Prostate gland (tissue), 2 donors: ENCODE measurements around the gene GTF3C2. TPM values are rescaled to one million over a fixed set of nuclear protein-coding genes. Genes with fewer than 3 reads are reported as not detected.
"Not testable (repeated sequence)": the region's sequence is repeated elsewhere in the genome, so short reads cannot be mapped to it uniquely, and the experiment has no call there.

Source experiments
- DNase-seq: peaks from one replicate; pipeline ENCODE4 v3.0.0-alpha.2; 2019; ENCODE audit warnings: low spot score
- H3K27ac ChIP-seq, 2 donors: fragments of 200-600 bp; sonication (generic); 2 replicates each; pipeline ENCODE4 v1.5.1; 2017 to 2019
- H3K27me3 ChIP-seq: fragments of 200-600 bp; sonication (generic); replicated peaks from 2 replicates; pipeline ENCODE4 v1.5.1; 2019; ENCODE audit not compliant: insufficient read depth
- H3K36me3 ChIP-seq, 2 donors: fragments of 200-600 bp; sonication (generic); 1 replicate in 1 of 2; 2 replicates in 1 of 2; pipeline versions ENCODE4 v1.5.1 to v1.8.1; 2017 to 2019
- H3K4me1 ChIP-seq: fragments of 200-600 bp; sonication (generic); replicated peaks from 2 replicates; pipeline ENCODE4 v1.5.1; 2019
- H3K4me3 ChIP-seq, 2 donors: fragments of 200-600 bp; sonication (generic); 2 replicates each; pipeline ENCODE4 v1.5.1; 2017 to 2019
- H3K9me3 ChIP-seq: fragments of 200-600 bp; sonication (generic); 2 replicates; pipeline ENCODE4 v1.5.1; 2017
- POLR2A ChIP-seq: fragments of 450-650 bp; IDR thresholded peaks from one replicate; pipeline ENCODE4 v1.6.1; 2016; ENCODE audit warnings: antibody characterized with exemption, mild to moderate bottlenecking
- POLR2AphosphoS5 ChIP-seq: sonication (generic); formaldehyde crosslinking; IDR thresholded peaks from one replicate; pipeline ENCODE4 v1.6.1; 2017; ENCODE audit warnings: antibody characterized with exemption
- WGBS: methylation state at CpG from one replicate; pipeline ENCODE4 v1.1.5; 2018; 5-methylcytosine and 5-hydroxymethylcytosine counted together
- intact Hi-C: fragments of 100-400 bp; cut with DNase I; formaldehyde crosslinking; loops from one replicate; pipeline ENCODE4 v1.14.2; 2022
- total RNA-seq, 2 donors: library from RNA; depleted of rRNA; stranded (reverse); fragments of >200 nt; gene quantifications; one replicate each; pipeline ENCODE4 v1.1.0, GENCODE V29; 2016
- TF ChIP-seq, protein P1 (sequence below), 4 experiments: fragments of 200-600 bp in 2 of 4; fragments of 450-650 bp in 2 of 4; sonication (generic) in 2 of 4; IDR thresholded peaks; 1 replicate in 3 of 4; 2 replicates in 1 of 4; pipeline ENCODE4 v1.5.1; 2016 to 2019; ENCODE audit warnings: antibody characterized with exemption in 4 of 4, mild to moderate bottlenecking in 2 of 4, moderate library complexity in 2 of 4

Gene GTF3C2
- total RNA-seq, 2 donors from 2014 or later = 41.2 to 66.1 TPM

DNA sequence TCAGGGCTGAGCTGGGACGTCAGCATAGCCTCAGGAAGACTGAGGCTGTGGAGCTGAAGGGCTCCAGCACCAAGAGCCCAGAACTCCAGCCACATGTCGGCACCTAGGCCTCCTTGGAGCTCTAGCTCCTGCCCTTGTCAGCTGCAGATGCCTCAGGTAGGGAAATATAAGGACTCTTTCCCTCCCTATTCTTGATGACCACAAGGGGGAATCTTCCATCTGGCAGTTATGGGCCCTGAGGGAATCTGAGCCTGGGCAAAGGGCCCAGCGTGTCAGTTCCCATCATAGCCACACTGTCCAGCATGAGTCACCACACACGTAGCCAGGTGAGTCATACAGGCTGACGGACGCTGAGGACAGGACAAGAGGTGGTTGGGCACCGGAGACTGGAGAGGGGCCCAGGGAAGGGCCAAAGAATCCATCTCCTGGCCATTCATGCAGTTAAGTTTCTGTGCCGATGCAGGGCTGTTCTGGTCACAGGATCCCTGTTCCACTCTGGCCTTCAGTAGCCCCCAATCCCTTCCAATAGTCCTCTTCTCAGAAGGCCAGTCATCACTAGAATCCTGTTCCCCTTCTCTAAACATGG lies 35.5 kb downstream of the GTF3C2 start:
- Histone ChIP-seq H3K36me3 (no peaks in the 10 kb centered on the region), H3K27me3 (no peaks in the 10 kb centered on the region), H3K27ac (peak overlapping the region; percentile 17 to 71), H3K4me3 (no peak overlapping the region), H3K9me3 (no peaks in the 10 kb centered on the region), H3K4me1 (peaks cover 10% of the 10 kb centered on the region)
- DNase-seq = peak; percentile 80
- intact Hi-C loops = loop anchor here (5.0 kb wide), 1 partner anchor 36 kb away; the partner anchor contains the start of gene GTF3C2
- 36% methylated on average over 8 of the region's 8 CpGs for WGBS
- TF ChIP-seq POLR2AphosphoS5 (peak; percentile 95), POLR2A (peak; percentile 62)
- TF ChIP-seq, protein P1, sequence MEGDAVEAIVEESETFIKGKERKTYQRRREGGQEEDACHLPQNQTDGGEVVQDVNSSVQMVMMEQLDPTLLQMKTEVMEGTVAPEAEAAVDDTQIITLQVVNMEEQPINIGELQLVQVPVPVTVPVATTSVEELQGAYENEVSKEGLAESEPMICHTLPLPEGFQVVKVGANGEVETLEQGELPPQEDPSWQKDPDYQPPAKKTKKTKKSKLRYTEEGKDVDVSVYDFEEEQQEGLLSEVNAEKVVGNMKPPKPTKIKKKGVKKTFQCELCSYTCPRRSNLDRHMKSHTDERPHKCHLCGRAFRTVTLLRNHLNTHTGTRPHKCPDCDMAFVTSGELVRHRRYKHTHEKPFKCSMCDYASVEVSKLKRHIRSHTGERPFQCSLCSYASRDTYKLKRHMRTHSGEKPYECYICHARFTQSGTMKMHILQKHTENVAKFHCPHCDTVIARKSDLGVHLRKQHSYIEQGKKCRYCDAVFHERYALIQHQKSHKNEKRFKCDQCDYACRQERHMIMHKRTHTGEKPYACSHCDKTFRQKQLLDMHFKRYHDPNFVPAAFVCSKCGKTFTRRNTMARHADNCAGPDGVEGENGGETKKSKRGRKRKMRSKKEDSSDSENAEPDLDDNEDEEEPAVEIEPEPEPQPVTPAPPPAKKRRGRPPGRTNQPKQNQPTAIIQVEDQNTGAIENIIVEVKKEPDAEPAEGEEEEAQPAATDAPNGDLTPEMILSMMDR (IDR thresholded peaks at IDR 0.05) = peak; percentile 22 to 71 (median 50)

DNA sequence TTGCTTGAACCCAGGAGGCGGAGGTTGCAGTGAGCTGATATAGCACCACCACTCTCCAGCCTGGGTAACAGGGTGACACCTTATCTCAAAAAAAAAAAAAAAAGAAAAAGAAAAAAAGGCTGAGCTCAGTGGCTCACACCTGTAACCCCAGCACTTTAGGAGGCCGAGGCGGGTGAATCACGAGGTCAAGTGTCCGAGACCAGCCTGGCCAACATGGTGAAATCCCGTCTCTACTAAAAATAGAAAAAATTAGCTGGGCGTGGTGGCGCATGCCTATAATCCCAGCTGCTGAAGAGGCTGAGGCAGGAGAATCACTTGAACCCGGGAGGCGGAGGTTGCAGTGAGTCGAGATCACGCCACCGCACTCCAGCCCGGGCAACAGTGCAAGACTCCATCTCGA lies 36.7 kb downstream of the GTF3C2 start:
- 94% methylated on average over 15 of the region's 15 CpGs for WGBS
- intact Hi-C loops = loop anchor here (5.0 kb wide), 1 partner anchor 37 kb away; the partner anchor contains the start of gene GTF3C2
- not testable (repeated sequence) for H3K27ac ChIP-seq, H3K27me3 ChIP-seq, H3K9me3 ChIP-seq, H3K36me3 ChIP-seq, H3K4me3 ChIP-seq, DNase-seq
- peaks cover 10% of the 10 kb centered on the region for H3K4me1 ChIP-seq

DNA sequence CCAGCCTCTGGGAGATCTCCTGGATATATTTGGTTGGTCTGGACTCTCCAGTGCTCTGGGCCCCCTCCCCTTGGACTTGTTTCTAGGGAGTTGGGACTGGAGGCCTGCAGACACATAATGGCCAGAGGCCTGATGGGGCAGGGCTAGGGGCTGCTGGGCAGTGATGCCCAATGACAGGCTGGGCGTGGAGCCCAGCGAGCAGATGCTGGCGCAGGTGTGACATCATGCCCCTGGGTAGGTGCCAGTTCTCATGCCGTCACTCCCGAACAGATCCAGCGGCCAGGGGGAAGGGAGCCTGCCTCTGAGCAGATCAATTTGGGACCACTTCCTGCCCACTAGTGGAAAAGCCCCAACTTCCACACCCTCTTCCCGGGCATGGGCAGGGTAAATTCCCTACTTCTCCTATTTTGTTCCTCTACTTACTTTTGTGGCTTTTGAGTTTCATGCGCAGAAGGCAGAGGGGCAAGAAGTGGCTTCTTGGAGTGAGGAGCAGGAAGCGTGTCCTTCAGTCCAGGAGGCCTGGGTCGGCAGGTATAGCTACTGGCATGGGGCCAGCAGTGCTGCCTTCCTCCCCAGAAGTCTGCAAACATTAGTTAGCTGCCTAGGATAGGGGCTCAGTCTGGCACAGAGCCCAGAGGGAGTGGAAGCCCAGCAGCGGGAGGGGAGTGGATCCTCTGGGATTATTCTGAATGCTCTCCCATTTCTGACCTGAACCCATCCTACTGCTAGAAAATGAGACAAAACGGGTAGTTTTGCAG lies 39.7 kb downstream of the GTF3C2 start:
- TF ChIP-seq POLR2A = no peak
- no peak for TF ChIP-seq POLR2AphosphoS5
- TF ChIP-seq, protein P1 (IDR thresholded peaks at IDR 0.05) = no peak
- intact Hi-C loops = no loop called here
- DNase-seq = no peak
- Histone ChIP-seq H3K9me3 (no peaks in the 10 kb centered on the region), H3K36me3 (no peaks in the 10 kb centered on the region), H3K4me3 (no peak overlapping the region), H3K27ac (no peak overlapping the region), H3K4me1 (peaks cover 4% of the 10 kb centered on the region), H3K27me3 (no peaks in the 10 kb centered on the region)
- 63% methylated on average over 12 of the region's 12 CpGs for WGBS

DNA sequence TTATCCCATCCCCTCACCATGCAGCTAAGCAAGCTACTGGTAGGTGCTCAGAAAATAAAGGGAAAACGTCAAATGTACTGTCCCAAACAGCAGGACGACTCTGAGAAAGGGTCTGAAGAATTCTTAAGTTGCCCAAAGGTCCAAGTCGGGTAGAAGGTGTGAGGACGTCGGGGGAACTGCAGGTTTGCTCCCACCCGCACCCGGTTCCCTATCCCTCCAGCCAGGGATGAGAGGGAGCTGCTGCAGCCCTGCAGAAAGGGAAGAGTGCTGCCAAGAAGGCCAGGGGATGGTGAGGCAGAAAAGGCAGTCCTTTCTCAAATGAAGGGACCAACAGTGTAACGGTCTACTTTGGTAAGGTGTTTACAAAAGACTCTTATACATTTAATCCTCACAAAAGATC lies 41.4 kb downstream of the GTF3C2 start:
- Histone ChIP-seq H3K9me3 (no peaks in the 10 kb centered on the region), H3K4me3 (no peak overlapping the region), H3K36me3 (peaks cover 0 to 6% of the 10 kb centered on the region in 2 donors), H3K27ac (no peak overlapping the region), H3K27me3 (no peaks in the 10 kb centered on the region), H3K4me1 (no peaks in the 10 kb centered on the region)
- intact Hi-C loops = no loop called here
- WGBS = 77% methylated on average over 8 of the region's 8 CpGs
- TF ChIP-seq, protein P1 (IDR thresholded peaks at IDR 0.05) = no peak
- TF ChIP-seq POLR2AphosphoS5 (no peak), POLR2A (no peak)
- DNase-seq = no peak

DNA sequence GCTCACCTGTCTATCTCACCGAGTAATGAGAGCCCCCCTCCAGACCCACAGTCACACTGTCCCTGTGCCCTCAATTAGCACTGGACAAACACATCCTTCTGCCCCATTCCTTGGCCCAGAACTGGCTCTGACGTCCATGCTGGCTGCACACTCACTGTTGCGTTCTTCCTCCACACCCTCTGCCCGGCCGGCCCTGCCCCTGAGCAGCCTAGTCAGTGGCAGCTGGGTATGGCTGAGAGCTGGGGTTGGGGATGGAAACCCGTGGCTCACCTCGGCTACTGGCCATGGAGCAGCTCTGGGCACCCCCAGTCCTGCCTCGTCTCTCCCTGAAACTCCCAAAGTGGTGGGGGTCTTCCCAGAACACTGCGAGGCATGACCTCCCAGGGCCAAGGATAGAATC lies 41.9 kb downstream of the GTF3C2 start:
- Histone ChIP-seq H3K27me3 (no peaks in the 10 kb centered on the region), H3K4me3 (no peak overlapping the region), H3K4me1 (no peaks in the 10 kb centered on the region), H3K27ac (no peak overlapping the region), H3K36me3 (peaks cover 0 to 6% of the 10 kb centered on the region in 2 donors), H3K9me3 (no peaks in the 10 kb centered on the region)
- TF ChIP-seq POLR2AphosphoS5 (no peak), POLR2A (no peak)
- TF ChIP-seq, protein P1 (IDR thresholded peaks at IDR 0.05) = no peak
- WGBS = 88% methylated on average over 9 of the region's 9 CpGs
- DNase-seq = no peak
- intact Hi-C loops = no loop called here
